Anterior cingulate cortex (tissue), 58 donors: ENCODE data around the gene ARHGEF19.
"Not testable (repeated sequence)": the region's sequence is repeated elsewhere in the genome, so short reads cannot be mapped to it uniquely, and the experiment has no call there.

Experiments
- DNase-seq, 58 donors: peaks; one replicate each; lab custom pipeline; 2025; lab: John Stamatoyannopoulos, UW

ARHGEF19 gene

DNA sequence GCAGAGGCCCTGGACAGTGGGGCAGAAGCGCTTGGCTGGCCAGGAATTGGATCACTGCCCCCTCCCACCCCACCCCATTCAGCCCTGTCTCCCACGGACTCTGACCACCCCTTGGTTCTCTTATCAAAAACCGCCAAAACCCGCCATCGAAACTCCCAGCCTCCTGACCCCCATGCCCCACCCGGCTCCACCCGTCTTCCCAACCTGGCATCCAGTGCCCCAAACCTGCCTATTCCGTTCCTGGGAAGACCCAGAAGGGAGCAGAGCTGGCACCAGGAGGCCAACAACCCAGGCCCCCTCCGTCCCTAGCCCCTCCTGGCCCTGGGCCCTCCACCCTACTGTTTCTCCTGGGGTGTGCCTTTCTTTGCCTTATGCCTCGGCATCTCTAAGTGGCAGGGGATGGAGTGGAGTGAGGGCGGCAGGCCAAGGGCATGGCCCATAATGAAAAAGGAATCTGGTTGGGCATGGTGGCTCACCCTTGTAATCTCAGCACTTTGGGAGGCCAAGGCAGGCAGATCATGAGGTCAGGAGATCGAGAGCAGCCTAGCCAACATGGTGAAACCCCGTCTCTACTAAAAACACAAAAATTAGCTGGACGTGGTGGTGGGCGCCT is 40.1 kb downstream of the ARHGEF19 start:
- no peak for DNase-seq

DNA sequence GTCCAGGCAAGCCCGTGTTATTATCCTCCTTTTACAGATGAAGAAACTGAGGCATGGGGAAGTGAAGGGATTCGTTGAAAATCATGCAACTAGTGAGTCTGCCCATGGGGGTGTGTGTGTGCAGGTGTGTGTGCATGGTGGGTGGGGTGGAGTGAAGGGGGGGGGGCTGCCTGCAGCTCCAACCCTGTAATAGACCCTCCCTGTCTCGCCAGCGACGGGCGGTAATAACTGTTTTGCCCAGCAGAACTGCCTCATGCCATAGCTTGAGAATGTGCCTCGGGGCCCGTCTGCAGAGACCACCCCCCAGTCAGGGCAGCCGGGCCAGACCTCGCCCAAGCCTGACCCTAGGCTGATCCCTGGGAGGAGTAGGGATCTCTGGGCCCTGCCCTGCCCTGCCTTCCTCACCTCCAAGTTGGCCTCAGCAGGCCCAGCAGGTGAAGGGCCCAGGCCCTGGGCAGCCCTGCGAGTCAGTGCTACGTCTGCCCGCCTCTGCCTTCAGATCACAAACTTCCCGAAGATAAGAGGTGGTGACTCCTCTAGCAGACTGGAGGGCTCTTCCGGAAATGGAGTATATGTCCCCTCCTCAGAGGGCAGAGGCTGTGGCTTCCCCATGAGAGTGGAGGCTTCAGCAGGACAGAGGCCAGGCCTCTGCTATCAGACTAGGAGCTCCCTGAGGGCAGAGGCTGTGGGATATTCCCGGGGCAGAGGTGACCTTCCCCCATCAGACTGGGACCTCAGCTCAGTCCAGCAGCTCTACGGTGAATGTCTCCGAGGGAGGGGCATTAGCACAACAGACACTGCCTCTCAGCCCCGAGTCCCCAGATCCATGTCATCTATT is 40.9 kb downstream of the ARHGEF19 start:
- DNase-seq, result no peak

DNA sequence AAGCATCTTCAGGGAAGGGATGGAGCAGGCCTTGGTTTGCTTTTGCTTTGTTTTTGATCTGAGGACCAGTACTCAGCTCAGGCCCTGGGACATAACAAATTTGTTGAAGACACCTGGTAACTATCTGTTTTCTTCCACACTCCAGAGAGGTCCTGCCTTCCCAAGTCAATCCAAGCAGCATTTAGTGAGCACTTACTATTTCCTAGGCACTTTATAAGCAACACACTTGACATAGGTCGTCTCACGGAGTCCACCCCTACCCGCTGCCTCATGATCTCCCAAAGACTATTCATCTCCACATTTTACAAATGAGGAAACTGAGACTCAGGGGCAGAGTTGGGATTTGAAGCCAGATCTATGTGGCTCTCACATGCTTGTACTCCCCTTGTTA is 42.2 kb downstream of the ARHGEF19 start:
- no peak for DNase-seq

DNA sequence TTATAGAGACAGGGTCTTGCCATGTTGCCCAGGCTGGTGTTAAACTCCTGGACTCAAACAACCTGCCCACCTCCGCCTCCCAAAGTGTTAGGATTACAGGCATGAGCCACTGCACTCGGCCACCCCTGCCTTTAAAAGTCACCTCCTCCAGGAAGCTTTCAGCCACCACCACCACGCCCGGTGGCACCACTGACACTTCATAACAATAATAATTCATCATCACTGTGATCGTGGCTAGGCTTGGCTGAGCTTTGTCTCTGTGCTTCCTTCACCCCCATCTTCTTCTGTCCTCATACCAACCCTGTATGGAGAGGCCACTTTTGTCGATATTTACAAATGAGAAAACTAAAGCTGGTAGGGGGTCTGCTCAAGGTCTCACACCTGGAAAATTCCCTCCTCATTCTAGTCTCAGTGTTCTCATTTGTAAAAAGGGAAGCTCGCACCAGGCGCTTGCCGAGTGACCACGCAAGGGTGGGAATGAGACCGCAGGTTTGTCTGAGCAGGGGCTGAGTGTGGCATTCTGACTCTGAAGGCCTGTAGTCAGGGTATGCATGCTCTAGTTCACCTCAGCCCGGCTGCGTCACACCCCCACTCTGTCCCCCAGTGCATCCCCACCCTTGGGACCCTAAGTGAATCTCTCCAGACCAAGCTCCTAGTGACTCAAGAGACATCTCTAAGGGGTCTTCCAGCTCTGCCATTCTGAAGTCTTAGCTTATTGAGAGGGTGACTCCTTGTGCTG is 43.7 kb downstream of the ARHGEF19 start:
- DNase-seq, result no peak

DNA sequence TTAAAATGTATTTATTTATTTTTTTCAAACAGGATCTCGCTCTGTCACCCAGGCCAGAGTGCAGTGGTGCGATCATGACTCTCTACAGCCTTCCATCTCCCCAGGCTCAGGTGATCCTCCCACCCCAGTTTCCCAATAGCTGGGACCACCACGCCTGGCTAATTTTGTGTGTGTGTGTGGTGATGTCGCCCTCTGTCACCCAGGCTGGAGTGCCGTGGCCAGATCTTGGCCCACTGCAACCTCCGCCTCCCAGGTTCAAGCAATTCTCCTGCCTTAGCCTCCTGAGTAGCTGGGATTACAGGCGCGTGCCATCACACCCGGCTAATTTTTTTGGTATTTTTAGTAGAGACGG is 44.3 kb downstream of the ARHGEF19 start:
- DNase-seq, result not testable (repeated sequence)

DNA sequence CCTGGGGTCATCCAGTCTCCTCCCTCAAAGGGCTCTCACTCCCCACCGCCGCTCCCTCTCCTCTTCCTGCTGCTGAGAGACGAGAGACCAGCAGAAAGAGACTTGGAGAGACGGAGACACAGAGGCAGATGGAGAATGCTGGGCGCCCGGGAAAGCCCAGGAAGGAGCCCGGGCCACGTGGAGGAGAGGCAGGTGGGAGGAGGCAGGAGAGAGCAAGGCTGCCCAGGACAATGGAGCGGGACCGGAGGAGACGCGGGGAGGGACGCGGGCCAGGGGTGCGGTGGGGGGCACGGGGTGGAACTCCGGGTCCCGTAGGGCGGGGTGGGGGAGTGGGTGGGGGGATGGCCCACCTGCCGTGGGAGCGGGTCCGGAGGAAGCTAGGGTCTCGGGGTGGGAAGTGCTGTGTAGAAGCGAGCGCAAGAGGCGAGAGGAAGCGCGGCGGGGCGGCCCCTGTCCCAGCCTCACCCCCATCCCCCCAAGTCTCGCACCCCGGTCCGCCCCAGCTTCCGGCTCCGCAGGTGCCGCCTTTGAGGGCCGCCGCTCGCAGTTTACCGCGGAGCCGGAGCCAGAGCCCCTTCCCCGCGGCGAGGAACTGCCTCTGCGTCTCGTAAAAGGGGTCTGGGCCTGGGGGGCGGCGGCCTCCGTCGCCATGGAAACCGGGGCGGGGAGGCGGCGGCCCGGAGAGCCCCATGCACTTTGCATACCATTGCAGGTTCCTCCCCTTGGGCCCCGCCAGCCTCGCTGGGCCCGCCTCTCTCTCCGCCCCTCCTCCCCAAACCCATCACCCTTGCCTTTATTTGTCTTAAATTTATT is 44.9 kb downstream of the ARHGEF19 start:
- DNase-seq, result peak in 1 of 58 donors; percentile 28

DNA sequence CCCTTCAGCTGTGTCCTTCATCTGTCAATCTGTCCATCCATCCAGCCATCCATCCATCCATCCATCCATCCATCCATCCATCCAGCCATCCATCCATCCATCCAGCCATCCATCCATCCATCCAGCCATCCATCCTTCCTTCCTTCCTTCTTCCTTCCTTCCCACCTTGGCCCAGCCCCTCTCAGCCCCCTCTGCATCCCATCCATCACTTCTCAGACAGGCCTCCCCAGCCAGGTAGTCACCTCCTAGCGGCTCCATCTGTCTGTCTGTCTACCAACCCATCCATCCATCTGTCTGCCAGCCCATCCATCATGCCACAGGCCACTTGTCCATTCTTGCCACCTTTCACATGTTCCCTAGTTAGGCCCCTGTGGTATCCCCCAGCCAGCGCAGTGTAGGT is 46.3 kb downstream of the ARHGEF19 start:
- no peak for DNase-seq

DNA sequence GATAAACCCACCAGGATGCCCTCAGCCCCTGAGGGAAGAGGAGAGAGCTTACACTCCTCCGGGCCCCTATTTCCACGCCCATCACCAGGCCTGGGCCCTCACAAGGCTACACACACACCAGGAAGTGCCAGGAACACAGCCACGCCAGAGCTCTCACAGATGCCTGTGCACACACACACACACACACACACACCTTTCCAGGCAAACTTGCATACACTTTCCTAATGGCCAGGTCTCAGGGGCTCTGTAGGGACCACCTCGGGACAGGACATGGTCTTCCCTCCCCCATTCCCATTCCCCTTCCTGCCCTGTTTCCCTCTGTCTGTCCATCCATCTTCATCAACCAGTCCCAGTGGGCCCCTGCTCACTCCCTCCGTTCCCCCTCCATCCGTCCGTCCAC is 46.9 kb downstream of the ARHGEF19 start:
- DNase-seq, result no peak

DNA sequence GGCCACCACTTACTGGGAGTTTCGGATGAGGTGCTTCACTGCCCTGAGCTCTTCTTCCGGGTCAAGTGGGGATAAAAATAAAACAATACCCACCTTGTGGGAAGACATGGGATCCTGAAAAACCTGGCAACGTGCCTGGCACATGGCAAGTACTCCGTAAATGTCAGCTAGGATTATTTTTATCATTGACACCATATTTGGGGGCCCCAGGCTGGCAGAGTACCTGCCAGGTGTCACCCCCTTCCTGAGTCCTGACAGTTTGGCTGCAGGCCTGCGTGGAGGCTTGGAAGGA is 47.4 kb downstream of the ARHGEF19 start:
- no peak for DNase-seq

DNA sequence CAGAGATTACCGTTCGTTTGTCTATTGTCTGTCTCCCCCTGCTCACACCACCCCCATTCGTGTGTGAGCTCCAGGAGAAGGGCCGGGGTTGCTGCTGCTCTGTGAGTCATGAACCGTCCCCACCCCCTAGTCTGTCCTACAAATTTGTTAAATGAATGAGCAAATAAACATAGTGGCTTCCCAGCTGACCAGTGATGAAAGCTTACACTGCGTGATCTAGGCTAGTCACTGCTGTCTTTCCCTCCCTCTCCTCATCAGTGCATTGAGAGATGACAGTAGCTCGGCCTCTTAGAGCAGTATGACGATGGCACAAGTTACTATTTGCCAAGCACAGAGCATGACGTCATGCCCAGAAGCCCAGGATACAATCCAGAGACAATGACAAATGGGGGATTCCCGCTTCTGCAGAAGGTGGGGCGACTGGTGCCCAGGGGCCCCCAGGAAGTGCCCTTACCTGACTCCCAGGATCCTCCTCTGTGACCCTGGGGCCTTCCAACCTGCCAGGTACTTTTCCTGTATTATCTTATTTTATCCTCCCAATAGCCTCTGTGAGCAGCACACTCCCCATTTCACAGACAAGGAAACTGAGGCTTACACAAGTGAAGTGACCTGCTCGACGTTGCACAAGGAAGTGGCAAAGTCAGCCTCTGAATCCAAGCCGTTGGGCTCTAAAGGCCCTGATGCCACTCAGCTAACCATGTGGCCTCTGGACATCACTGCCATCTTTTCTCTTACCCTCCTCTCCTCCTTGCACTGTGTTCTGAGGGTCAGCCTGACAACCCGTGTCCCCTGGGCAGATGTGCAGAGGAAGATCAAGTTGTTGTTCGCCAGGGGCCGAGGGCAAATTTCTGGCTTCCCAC is 48.0 kb downstream of the ARHGEF19 start:
- no peak for DNase-seq

DNA sequence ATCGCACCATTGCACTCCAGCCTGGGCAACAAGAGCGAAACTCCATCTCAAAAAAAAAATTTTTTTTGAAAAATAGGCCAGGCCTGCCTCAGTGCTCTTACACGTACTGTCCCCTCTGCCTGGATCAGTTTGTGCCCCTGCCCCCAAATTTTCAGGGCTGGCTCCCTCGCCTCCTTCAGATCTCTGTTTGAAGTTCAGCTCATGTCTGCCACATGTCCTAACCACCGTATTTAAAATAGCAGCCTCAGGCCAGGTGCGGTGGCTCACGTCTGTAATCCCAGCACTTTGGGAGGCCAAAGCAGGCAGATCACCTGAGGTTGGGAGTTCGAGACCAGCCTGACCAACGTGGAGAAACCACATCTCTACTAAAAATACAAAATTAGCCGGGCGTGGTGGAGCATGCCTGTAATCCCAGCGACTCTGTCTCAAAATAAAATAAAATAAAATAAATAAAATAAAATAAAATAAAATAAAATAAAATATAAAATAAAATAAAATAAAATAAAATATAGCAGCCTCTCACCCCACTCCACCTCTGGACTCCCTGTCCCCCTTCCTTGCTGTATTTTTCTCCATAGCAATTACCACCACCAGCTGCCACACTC is 48.7 kb downstream of the ARHGEF19 start:
- DNase-seq, result not testable (repeated sequence)

DNA sequence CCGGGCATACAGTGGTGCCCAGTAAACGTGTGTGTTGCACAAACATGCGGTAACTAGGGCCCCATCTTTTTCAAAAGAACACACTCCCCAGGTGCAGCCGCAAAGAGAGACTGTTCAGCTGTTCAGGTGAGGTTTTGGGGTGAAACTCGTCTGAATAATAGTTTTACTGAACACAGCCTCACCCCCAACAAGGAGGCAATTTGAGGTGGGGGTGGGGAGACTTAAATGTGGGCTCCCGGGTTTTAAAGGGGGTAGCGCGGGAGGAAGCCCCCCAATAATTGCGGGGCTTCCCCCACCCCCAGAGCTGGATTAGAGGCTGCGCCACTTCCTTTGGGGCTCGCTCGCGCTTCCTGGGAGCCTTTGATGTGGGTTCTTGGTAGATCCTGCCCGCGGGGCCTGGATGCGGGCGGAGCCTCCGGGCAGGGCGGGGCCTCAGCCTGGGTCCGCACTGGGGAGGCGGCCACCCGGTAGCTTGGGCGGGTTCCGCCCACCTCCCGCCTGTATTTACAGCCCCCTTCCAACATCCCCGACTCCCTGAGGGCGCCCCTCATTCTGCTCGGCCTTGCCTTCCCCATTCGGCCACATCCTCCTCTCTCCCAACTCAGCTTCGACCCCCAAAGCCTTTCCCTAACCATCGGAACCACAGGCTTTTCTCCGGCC is 50.2 kb downstream of the ARHGEF19 start:
- no peak for DNase-seq

DNA sequence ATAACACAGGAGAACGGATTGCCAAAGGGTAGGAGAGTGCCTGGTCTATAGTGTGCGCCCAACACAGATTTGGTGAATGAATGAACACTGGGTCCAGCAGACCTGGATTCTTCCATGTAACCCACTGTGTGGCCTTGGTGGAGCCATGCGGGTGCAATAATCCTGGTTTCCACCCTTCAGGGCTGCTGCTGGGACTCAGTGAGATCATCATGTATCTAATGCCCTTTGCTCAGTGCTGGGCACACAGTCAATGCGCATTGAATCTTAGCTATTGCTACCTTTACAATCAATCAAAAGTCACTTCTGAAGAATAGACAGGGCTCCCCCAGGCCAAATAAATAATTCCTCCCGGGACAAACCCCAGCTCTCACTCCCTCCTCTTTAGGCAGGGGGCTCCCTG is 50.7 kb downstream of the ARHGEF19 start:
- no peak for DNase-seq

DNA sequence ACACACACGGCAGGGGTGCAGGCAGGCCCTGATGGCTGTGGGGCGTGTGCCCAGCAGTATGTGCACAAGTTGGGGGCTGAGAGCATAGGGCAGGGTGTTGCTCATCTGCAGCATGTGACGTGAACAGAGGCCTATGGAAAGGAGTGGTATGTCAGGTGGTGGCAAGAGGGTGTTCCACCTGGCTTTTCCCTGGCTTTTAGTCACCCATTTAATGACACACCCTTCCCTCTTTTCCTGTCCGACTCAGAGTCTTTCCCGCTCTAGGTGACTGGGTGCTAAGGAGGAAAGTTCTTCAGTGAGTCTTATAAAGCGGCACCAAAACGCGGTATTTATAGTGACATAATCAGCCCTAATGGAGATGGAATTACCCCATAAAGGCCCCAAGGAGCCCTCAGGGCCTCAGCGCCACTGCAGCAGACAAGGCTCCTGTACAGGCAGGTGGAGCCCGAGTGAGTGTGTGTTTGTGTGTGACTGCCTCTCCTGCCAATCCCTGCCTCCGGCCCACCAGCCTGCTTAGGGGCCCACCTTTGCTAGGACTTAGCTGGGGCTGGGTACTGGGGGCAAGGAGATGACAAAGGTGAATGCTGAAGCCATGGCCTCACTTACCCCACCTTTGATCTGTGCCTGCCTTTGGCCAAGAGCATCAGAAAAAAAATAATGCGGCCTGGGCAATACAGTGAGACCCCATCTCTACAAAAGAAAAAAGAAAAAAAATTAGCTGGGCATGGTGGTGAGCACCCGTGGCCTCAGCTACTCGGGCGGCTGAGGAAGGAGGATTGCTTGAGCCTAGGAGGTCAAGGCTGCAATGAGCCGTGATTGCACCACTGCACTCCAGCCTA is 53.2 kb downstream of the ARHGEF19 start:
- no peak for DNase-seq

DNA sequence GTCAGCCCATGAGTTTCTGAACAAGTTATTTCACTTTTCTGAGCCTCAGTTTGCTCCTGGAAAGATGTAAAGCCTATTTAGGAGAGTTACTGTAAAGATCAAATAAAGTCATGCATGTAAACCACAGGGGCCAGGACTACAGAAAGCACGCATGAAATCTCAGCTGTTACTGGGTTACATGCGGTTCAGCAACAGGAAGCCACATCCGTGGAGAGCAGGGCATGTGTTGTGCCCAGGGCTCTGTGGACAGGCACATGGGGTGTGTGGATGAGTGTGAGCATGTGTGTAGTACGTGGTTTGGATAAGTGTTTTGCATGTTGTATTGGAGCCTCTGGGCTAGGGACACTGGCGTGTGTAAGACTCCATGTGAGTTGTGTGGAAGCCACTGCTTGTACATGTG is 54.4 kb downstream of the ARHGEF19 start:
- DNase-seq, result no peak

DNA sequence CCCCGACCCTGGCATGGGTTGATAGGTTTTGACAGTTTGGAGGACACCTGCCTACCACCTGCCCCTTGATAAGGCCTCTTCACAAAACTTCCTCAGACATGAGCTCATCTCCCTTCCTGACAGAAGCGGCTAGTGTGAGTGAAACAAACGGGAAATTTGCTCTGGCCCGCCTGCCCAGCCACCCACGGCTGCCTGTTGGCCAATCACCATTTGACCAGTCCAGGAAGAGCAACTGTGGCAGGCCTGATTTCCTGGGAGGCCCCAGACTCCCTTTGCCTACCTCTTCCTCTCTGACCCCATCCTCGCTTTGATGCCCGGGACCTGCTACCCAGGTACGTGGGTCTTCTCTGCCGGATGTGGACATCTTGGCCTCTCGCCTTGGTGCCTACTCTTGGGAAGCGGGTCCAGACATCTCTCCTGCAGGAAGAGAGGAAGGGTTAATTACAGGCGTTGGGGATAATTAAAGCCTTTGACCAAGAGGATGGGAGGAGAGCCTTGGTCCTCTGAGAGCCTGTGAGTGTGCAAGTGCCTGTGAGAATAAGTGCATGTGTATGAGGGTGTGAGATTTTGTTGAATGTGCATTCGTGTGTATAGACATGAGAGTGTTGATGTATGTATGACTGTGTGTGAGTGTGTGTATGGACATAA is 55.5 kb downstream of the ARHGEF19 start:
- DNase-seq, result peak in 5 of 58 donors; percentile 3 to 16 (median 8)
